ENCODE measurements around the gene ATP8B1.

- TF ChIP-seq EZH2 (IDR thresholded peaks at IDR 0.05; ENCODE audit: insufficient read depth, poor library complexity, severe bottlenecking) (no peak), EZH2phosphoT487 (IDR thresholded peaks at IDR 0.05; ENCODE audit: insufficient read depth, low read depth) (no peak)
Measured at GRCh38 chr18:57813245-57813644, 10.1 kb upstream of the ATP8B1 start.

Measured in GM23248 (cell line).